ENCODE results near the gene HEATR5A.

DNA sequence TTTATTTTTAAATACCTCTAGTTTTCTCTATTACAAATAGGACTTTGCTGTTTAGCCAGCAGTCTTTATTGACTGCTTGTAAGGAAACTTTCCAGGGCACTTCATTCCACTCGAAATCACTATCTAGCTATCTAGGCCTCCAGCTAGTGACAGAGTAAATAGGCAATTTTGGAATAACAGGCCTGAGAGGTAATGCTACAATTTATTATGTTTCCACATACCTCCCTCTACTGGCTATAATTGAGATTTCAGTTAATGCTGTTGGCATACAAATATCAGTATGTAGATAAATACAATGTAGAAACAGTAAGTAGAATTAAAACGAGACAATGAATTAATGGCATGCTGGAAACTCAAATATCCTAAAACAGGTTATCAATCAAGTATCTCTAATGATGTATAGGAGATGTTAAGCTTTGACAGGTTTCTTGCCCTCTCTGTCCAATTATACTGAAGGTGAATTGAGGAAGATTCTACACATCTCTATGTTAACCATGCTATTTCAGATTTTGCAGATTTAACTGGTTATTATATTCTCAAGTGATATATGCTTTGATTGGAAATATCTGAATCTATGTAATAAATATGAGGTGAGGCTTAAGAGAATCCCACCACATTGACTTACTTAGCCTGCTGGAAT is 29.7 kb upstream of the HEATR5A start:
- no peak for TF ChIP-seq TAF1 (IDR thresholded peaks at IDR 0.05; ENCODE audit: borderline replicate concordance, low read depth, low read length)
- TF ChIP-seq JUNB (IDR thresholded peaks at IDR 0.05), result no peak
- TF ChIP-seq, protein P1, sequence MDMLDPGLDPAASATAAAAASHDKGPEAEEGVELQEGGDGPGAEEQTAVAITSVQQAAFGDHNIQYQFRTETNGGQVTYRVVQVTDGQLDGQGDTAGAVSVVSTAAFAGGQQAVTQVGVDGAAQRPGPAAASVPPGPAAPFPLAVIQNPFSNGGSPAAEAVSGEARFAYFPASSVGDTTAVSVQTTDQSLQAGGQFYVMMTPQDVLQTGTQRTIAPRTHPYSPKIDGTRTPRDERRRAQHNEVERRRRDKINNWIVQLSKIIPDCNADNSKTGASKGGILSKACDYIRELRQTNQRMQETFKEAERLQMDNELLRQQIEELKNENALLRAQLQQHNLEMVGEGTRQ (IDR thresholded peaks at IDR 0.05; ENCODE audit: borderline replicate concordance, low read depth, low read length), result no peak
- TF ChIP-seq ZNF207 (IDR thresholded peaks at IDR 0.05; ENCODE audit: borderline replicate concordance), result no peak
- TF ChIP-seq POLR2A (IDR thresholded peaks at IDR 0.05; ENCODE audit: low read depth, low read length), result no peak
- TF ChIP-seq, protein P2, sequence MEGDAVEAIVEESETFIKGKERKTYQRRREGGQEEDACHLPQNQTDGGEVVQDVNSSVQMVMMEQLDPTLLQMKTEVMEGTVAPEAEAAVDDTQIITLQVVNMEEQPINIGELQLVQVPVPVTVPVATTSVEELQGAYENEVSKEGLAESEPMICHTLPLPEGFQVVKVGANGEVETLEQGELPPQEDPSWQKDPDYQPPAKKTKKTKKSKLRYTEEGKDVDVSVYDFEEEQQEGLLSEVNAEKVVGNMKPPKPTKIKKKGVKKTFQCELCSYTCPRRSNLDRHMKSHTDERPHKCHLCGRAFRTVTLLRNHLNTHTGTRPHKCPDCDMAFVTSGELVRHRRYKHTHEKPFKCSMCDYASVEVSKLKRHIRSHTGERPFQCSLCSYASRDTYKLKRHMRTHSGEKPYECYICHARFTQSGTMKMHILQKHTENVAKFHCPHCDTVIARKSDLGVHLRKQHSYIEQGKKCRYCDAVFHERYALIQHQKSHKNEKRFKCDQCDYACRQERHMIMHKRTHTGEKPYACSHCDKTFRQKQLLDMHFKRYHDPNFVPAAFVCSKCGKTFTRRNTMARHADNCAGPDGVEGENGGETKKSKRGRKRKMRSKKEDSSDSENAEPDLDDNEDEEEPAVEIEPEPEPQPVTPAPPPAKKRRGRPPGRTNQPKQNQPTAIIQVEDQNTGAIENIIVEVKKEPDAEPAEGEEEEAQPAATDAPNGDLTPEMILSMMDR (IDR thresholded peaks at IDR 0.05 in 2 of 3, conservative IDR thresholded peaks at IDR 0.05 in 1 of 3; ENCODE audit: control insufficient read depth in 2 of 3, extremely low read depth in 1 of 3, insufficient read depth in 1 of 3, low read depth in 3 of 3, low read length in 3 of 3), result peak; percentile 48 to 53 (median 50); a peak in 4 of 6 replicates
- TF ChIP-seq, protein P3, sequence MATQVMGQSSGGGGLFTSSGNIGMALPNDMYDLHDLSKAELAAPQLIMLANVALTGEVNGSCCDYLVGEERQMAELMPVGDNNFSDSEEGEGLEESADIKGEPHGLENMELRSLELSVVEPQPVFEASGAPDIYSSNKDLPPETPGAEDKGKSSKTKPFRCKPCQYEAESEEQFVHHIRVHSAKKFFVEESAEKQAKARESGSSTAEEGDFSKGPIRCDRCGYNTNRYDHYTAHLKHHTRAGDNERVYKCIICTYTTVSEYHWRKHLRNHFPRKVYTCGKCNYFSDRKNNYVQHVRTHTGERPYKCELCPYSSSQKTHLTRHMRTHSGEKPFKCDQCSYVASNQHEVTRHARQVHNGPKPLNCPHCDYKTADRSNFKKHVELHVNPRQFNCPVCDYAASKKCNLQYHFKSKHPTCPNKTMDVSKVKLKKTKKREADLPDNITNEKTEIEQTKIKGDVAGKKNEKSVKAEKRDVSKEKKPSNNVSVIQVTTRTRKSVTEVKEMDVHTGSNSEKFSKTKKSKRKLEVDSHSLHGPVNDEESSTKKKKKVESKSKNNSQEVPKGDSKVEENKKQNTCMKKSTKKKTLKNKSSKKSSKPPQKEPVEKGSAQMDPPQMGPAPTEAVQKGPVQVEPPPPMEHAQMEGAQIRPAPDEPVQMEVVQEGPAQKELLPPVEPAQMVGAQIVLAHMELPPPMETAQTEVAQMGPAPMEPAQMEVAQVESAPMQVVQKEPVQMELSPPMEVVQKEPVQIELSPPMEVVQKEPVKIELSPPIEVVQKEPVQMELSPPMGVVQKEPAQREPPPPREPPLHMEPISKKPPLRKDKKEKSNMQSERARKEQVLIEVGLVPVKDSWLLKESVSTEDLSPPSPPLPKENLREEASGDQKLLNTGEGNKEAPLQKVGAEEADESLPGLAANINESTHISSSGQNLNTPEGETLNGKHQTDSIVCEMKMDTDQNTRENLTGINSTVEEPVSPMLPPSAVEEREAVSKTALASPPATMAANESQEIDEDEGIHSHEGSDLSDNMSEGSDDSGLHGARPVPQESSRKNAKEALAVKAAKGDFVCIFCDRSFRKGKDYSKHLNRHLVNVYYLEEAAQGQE (IDR thresholded peaks at IDR 0.05; ENCODE audit: low read depth, low read length), result no peak
